Prostate gland (tissue), 2 donors: ENCODE measurements around the gene CNMD.

Experiments used
- POLR2A ChIP-seq: fragments of 450-650 bp; IDR thresholded peaks from one replicate; pipeline ENCODE4 v1.6.1; 2016; ENCODE audit warnings: antibody characterized with exemption, mild to moderate bottlenecking
- TF ChIP-seq, protein P1 (sequence below), 4 experiments: fragments of 200-600 bp in 2 of 4; fragments of 450-650 bp in 2 of 4; sonication (generic) in 2 of 4; IDR thresholded peaks; 1 replicate in 3 of 4; 2 replicates in 1 of 4; pipeline ENCODE4 v1.5.1; 2016 to 2019; ENCODE audit warnings: antibody characterized with exemption in 4 of 4, mild to moderate bottlenecking in 2 of 4, moderate library complexity in 2 of 4

DNA sequence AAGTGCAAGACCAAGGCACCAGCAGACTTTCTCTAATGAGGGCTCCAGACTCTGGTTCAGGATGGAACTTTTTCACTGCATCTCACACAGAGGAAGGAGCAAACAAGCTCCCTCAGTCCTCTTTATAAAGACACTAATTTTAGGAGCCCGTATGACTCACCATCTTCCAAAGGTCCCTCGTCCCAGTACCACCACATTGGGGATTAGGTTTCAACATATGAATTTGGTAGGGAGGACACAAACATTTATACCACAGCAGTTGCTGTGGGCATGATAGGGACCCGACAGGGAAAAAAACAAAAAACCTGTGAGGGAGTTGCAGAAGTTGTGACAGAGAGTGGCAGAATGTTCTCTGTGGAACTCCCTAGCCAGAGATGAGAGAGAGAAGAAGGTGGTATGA is 6.5 kb upstream of the CNMD start:
- TF ChIP-seq POLR2A = no peak
- TF ChIP-seq, protein P1, sequence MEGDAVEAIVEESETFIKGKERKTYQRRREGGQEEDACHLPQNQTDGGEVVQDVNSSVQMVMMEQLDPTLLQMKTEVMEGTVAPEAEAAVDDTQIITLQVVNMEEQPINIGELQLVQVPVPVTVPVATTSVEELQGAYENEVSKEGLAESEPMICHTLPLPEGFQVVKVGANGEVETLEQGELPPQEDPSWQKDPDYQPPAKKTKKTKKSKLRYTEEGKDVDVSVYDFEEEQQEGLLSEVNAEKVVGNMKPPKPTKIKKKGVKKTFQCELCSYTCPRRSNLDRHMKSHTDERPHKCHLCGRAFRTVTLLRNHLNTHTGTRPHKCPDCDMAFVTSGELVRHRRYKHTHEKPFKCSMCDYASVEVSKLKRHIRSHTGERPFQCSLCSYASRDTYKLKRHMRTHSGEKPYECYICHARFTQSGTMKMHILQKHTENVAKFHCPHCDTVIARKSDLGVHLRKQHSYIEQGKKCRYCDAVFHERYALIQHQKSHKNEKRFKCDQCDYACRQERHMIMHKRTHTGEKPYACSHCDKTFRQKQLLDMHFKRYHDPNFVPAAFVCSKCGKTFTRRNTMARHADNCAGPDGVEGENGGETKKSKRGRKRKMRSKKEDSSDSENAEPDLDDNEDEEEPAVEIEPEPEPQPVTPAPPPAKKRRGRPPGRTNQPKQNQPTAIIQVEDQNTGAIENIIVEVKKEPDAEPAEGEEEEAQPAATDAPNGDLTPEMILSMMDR (IDR thresholded peaks at IDR 0.05) = no peak
